HCT116 (cell line): ENCODE data around the gene TMEM151A. TPM values are rescaled to one million over a fixed set of nuclear protein-coding genes. Genes with fewer than 3 reads are reported as not detected.

Experiments
- ATAC-seq: fragments of 200-7000 bp; cut with Tn5 transposase; 2 replicates; pipeline ENCODE4 v1.9.1; 2020; ENCODE audit warnings: mild to moderate bottlenecking, moderate library complexity
- BruUV-seq: library from RNA; stranded (reverse); fragments of 400-500 nt; replicated peaks from 2 replicates; lab custom pipeline; 2021; lab: Mats Ljungman, UMichigan
- CTCF ChIA-PET: fragments of 300-600 bp; sonication (Branson Sonifier 250); formaldehyde crosslinking; loops from one replicate; lab custom pipeline; 2021; ENCODE audit warnings: antibody characterized with exemption; lab: Charles Lee
- POLR2A ChIA-PET: fragments of 300-600, 350-600 bp; sonication (Branson Sonifier 250); formaldehyde crosslinking; loops from one replicate; lab custom pipeline; 2021; ENCODE audit warnings: antibody characterized with exemption; lab: Charles Lee
- RAD21 ChIA-PET, 2 experiments: fragments of 300-600 bp; sonication (Branson Sonifier 250); formaldehyde crosslinking; loops; one replicate each; lab custom pipeline; 2023; ENCODE audit warnings: low total read pairs in 2 of 2; ENCODE audit not compliant: uncharacterized antibody in 2 of 2, unreplicated experiment in 2 of 2, low non-redundant PET in 1 of 2; lab: Charles Lee
- DNase-seq: peaks from one replicate; pipeline ENCODE4 v3.0.0-alpha.2; 2010; ENCODE audit warnings: low read depth, low spot score
- H2AFZ ChIP-seq: fragments of 200-600 bp; shearing (Covaris generic), sonication (generic); 2 replicates; pipeline ENCODE4 v1.6.1; 2017; ENCODE audit warnings: low read depth, mixed run types, mixed read lengths, antibody characterized with exemption, low read length; ENCODE audit not compliant: poor library complexity, severe bottlenecking
- H3K27ac ChIP-seq: 2 replicates; pipeline ENCODE4 v1.5.1; 2012; ENCODE audit warnings: low read depth, low read length
- H3K27me3 ChIP-seq: fragments of 200-600 bp; sonication (generic); 2 replicates; pipeline ENCODE4 v1.6.1; 2016; ENCODE audit warnings: mixed run types, low read length, mixed read lengths; ENCODE audit not compliant: insufficient read depth
- H3K36me3 ChIP-seq, 2 experiments: fragments of 200-500 bp in 1 of 2; fragments of 200-600 bp in 1 of 2; sonication (Bioruptor generic) in 1 of 2; sonication (generic) in 1 of 2; 2 replicates each; pipeline versions ENCODE4 v1.5.1 to v1.6.1; 2014 to 2016; ENCODE audit warnings: low read length in 2 of 2, inconsistent platforms in 1 of 2, mixed read lengths in 1 of 2, mixed run types in 1 of 2; ENCODE audit not compliant: insufficient read depth in 2 of 2, control insufficient read depth in 1 of 2
- H3K4me1 ChIP-seq, 2 experiments: fragments of 200-600 bp in 1 of 2; sonication (generic) in 1 of 2; 2 replicates each; pipeline versions ENCODE4 v1.5.1 to v1.6.1; 2012 to 2017; ENCODE audit warnings: low read length in 2 of 2, inconsistent platforms in 1 of 2, mild to moderate bottlenecking in 1 of 2, mixed read lengths in 1 of 2, mixed run types in 1 of 2, moderate library complexity in 1 of 2; ENCODE audit not compliant: insufficient read depth in 2 of 2, control insufficient read depth in 1 of 2
- H3K4me2 ChIP-seq: fragments of 200-600 bp; sonication (generic); 2 replicates; pipeline ENCODE4 v1.6.1; 2017; ENCODE audit warnings: mixed run types, low read length, mixed read lengths
- H3K4me3 ChIP-seq, 2 experiments: fragments of 200-600 bp in 1 of 2; sonication (generic) in 1 of 2; replicated peaks in 1 of 2; 2 replicates each; pipeline ENCODE4 v1.5.1; 2011 to 2016; ENCODE audit warnings: low read length in 2 of 2, control low read depth in 1 of 2, low read depth in 1 of 2, mild to moderate bottlenecking in 1 of 2, mixed read lengths in 1 of 2, mixed run types in 1 of 2
- H3K79me2 ChIP-seq: fragments of 200-600 bp; sonication (generic); 2 replicates; pipeline ENCODE4 v1.6.1; 2017; ENCODE audit warnings: mild to moderate bottlenecking, mixed run types, low read length, moderate library complexity, mixed read lengths; ENCODE audit not compliant: insufficient read depth
- H3K9ac ChIP-seq: fragments of 200-600 bp; sonication (generic); 2 replicates; pipeline ENCODE4 v1.6.1; 2016; ENCODE audit warnings: low read length, mixed read lengths
- H3K9me2 ChIP-seq: fragments of 200-600 bp; sonication (generic), shearing (Covaris generic); 2 replicates; pipeline ENCODE4 v1.6.1; 2017; ENCODE audit warnings: mixed run types, mild to moderate bottlenecking, moderate library complexity; ENCODE audit not compliant: insufficient read depth
- H3K9me3 ChIP-seq, 2 experiments: fragments of 200-500 bp in 1 of 2; fragments of 200-600 bp in 1 of 2; sonication (Bioruptor generic) in 1 of 2; sonication (generic) in 1 of 2; 2 replicates each; pipeline ENCODE4 v1.6.1; 2014 to 2017; ENCODE audit warnings: low read length in 2 of 2, mixed read lengths in 2 of 2, inconsistent platforms in 1 of 2, low read depth in 1 of 2, mild to moderate bottlenecking in 1 of 2, mixed run types in 1 of 2, moderate library complexity in 1 of 2; ENCODE audit not compliant: control insufficient read depth in 1 of 2, insufficient read depth in 1 of 2
- H4K20me1 ChIP-seq: fragments of 200-600 bp; sonication (generic), shearing (Covaris generic); 2 replicates; pipeline ENCODE4 v1.6.1; 2017; ENCODE audit warnings: mixed run types, mild to moderate bottlenecking, moderate library complexity; ENCODE audit not compliant: insufficient read depth
- CBX3 ChIP-seq: IDR thresholded peaks from 2 replicates; pipeline ENCODE4 v1.6.1; 2012; ENCODE audit warnings: low read depth
- ELF1 ChIP-seq: IDR thresholded peaks from 2 replicates; pipeline ENCODE4 v1.6.1; 2012; ENCODE audit warnings: low read depth, borderline replicate concordance
- EZH2 ChIP-seq: fragments of 200-600 bp; sonication (generic); IDR thresholded peaks from 2 replicates; pipeline ENCODE4 v1.6.1; 2017; ENCODE audit warnings: antibody characterized with exemption, mixed run types
- EZH2phosphoT487 ChIP-seq: fragments of 200-600 bp; IDR thresholded peaks from 2 replicates; pipeline ENCODE4 v1.6.1; 2018; ENCODE audit warnings: antibody characterized with exemption, borderline replicate concordance
- SIN3A ChIP-seq: IDR thresholded peaks from 2 replicates; pipeline ENCODE4 v1.6.1; 2012; ENCODE audit warnings: low read depth
- SP1 ChIP-seq: IDR thresholded peaks from 2 replicates; pipeline ENCODE4 v1.6.1; 2012; ENCODE audit warnings: low read depth
- SRF ChIP-seq: IDR thresholded peaks from 2 replicates; pipeline ENCODE4 v1.6.1; 2012; ENCODE audit warnings: low read depth
- ZNF274 ChIP-seq: fragments of 200-500 bp; sonication (Bioruptor generic); IDR thresholded peaks from 2 replicates; pipeline ENCODE4 v1.6.1; 2014; ENCODE audit warnings: mild to moderate bottlenecking, low read depth, low read length, inconsistent platforms
- intact Hi-C: fragments of 100-400 bp; cut with micrococcal nuclease; formaldehyde crosslinking; loops from 2 replicates; pipeline ENCODE4 v1.10.0; 2022
- total RNA-seq: library from RNA; stranded (reverse); gene quantifications from one replicate; pipeline ENCODE4 v1.2.1, GENCODE V29; 2021; ENCODE audit not compliant: unreplicated experiment
- TF ChIP-seq, protein P1 (sequence below): IDR thresholded peaks from 2 replicates; pipeline ENCODE4 v1.6.1; 2012
- TF ChIP-seq, protein P2 (sequence below), 3 experiments: fragments of 200-600 bp in 1 of 3; sonication (generic) in 1 of 3; IDR thresholded peaks in 2 of 3; conservative IDR thresholded peaks in 1 of 3; 2 replicates each; pipeline ENCODE4 v1.5.1; 2012 to 2017; ENCODE audit warnings: low read depth in 2 of 3, low read length in 2 of 3, antibody characterized with exemption in 1 of 3, borderline replicate concordance in 1 of 3, control low read depth in 1 of 3, mild to moderate bottlenecking in 1 of 3, mixed read lengths in 1 of 3, mixed run types in 1 of 3, moderate library complexity in 1 of 3; ENCODE audit not compliant: insufficient read depth in 1 of 3

The TMEM151A gene
- total RNA-seq, 1 experiment from 2014 or later: 5.9 TPM

DNA sequence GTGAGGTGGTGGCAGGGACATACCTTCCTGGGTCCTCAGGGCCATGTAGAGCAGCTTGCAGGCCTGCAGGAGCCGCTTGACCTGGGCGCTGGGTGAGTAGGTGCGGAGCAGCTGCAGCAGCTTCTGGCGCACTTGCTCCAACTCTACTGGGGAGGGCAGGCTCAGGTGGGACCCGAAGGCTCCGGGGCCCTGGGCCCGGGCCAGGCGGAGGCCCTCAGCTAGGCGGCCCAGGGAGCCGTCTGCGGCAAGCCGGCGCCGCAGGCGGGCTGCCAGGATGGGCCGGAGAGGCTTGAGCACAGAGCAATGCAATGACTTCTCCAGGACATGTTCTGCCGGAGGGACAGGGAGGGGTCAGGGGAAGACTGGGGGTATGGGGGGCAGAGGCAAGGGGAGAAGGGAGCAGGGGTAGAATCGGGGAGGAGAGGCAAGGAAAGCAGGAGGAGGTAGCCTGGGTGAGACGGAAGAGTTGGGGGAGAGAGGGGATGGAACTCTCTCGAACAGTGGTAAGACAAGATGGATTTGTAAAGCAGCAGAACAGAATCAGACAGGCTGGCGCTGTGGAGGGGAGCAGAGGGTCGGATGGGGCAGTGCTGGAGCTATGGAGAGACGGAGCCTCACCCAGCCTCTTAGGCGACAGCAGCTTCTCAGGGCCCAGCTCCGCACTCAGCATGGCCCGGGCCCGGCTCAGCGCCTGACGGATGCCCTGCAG, 42.4 kb downstream of the TMEM151A start:
- Histone ChIP-seq H3K27me3 (no peaks in the 10 kb centered on the region), H3K4me3 (no peak overlapping the region), H3K79me2 (peaks cover 16% of the 10 kb centered on the region; the same call in 1 of the 2 replicates), H4K20me1 (no peaks in the 10 kb centered on the region), H3K9ac (no peak overlapping the region), H3K9me3 (no peaks in the 10 kb centered on the region), H3K27ac (peak overlapping the region; percentile 89; the same call in 1 of the 2 replicates), H3K36me3 (peaks cover 3 to 16% of the 10 kb centered on the region in 2 experiments; a peak in 3 of 4 replicates), H2AFZ (no peak overlapping the region), H3K4me2 (no peak overlapping the region), H3K9me2 (no peaks in the 10 kb centered on the region), H3K4me1 (peaks cover 16 to 44% of the 10 kb centered on the region in 2 experiments)
- DNase-seq (no peak), ATAC-seq (no peak)
- no peak for TF ChIP-seq EZH2phosphoT487
- TF ChIP-seq SIN3A: no peak
- TF ChIP-seq ELF1: no peak
- no peak for TF ChIP-seq SRF
- intact Hi-C loops: no loop called here
- ChIA-PET RAD21 (no interaction called here), POLR2A (interaction anchor here (2.3 kb wide), 1 partner anchor 22 kb away, joined by 16 read pairs; no protein-coding TSS in a partner anchor), CTCF (interaction anchor here (0.7 to 2.6 kb wide), 2 partner anchors 21 to 22 kb away, joined by 3 to 19 read pairs; no protein-coding TSS in a partner anchor)
- BruUV-seq: no TSS peak

DNA sequence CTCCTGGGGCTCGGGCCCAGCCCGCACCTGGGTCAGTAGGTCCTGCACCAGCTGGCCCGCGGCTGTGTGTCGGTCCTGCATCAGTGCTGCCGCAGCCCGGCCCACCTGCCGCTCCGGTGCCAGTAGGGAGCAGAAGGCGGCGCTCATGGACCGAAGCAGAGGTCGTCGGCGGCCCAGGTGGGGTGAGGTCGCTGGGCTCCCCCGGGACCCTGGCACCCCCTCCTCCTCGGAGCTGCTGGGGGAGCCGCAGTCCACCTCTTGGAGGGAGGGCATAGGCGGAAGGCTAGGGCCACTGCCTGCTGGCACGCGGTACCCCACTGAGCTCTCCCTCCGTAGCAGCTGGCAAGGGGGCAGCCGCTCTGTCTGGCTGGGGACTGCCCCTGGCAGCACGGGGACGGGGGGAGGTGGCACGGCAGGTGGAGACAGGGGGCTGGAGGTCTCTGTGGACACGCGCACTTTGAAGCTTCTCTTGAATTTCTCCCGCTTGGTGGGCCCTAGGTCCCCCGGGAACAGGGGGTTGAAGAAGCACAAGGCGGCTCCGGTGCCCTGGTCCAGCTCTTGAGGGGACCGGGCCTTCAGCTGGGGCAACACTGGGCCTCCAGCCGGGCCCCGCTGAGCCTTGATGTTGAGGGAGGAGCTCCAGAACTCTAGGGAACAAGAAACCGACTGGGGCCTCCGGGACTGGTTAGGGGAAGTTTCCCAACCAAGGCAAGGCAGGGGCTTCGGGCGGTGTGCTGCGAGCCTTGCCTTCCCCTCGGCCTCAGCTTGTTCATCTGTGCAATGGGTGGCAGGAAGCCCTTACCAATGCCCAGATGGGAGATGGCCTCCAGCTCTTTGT, 43.1 kb downstream of the TMEM151A start:
- no peaks in the 10 kb centered on the region for H3K9me2 ChIP-seq
- DNase-seq (no peak), ATAC-seq (no peak)
- H3K27me3 ChIP-seq: no peaks in the 10 kb centered on the region
- no peaks in the 10 kb centered on the region for H4K20me1 ChIP-seq
- no peak overlapping the region for H2AFZ ChIP-seq
- H3K9ac ChIP-seq: peak overlapping the region; percentile 95
- H3K27ac ChIP-seq: peak overlapping the region; percentile 89
- H3K9me3 ChIP-seq: no peaks in the 10 kb centered on the region
- H3K36me3 ChIP-seq: peaks cover 3 to 16% of the 10 kb centered on the region in 2 experiments; a peak in 3 of 4 replicates
- RAD21 ChIA-PET: interaction anchor here (2.0 to 2.2 kb wide), 2 partner anchors 23 kb away, joined by 12 to 17 read pairs; no protein-coding TSS in a partner anchor
- CTCF ChIA-PET: interaction anchor here (1.7 to 2.6 kb wide), 2 partner anchors 23 to 54 kb away, joined by 6 to 19 read pairs; no protein-coding TSS in a partner anchor
- POLR2A ChIA-PET: interaction anchor here (0.8 to 2.3 kb wide), 3 partner anchors 10 to 145 kb away, joined by 3 to 16 read pairs (median 7); partner anchors contain the start of genes BRMS1 and DPP3
- H3K79me2 ChIP-seq: peaks cover 16% of the 10 kb centered on the region; the same call in 1 of the 2 replicates
- BruUV-seq: no TSS peak
- peak overlapping the region; percentile 70 to 77 for H3K4me3 ChIP-seq
- peaks cover 16 to 42% of the 10 kb centered on the region in 2 experiments for H3K4me1 ChIP-seq
- intact Hi-C loops: no loop called here
- H3K4me2 ChIP-seq: peak overlapping the region; percentile 95
- TF ChIP-seq CBX3 (no peak), ZNF274 (no peak), SIN3A (no peak), SP1 (no peak), ELF1 (no peak), EZH2 (no peak)
- TF ChIP-seq, protein P1, sequence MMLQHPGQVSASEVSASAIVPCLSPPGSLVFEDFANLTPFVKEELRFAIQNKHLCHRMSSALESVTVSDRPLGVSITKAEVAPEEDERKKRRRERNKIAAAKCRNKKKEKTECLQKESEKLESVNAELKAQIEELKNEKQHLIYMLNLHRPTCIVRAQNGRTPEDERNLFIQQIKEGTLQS: no peak
- TF ChIP-seq, protein P2, sequence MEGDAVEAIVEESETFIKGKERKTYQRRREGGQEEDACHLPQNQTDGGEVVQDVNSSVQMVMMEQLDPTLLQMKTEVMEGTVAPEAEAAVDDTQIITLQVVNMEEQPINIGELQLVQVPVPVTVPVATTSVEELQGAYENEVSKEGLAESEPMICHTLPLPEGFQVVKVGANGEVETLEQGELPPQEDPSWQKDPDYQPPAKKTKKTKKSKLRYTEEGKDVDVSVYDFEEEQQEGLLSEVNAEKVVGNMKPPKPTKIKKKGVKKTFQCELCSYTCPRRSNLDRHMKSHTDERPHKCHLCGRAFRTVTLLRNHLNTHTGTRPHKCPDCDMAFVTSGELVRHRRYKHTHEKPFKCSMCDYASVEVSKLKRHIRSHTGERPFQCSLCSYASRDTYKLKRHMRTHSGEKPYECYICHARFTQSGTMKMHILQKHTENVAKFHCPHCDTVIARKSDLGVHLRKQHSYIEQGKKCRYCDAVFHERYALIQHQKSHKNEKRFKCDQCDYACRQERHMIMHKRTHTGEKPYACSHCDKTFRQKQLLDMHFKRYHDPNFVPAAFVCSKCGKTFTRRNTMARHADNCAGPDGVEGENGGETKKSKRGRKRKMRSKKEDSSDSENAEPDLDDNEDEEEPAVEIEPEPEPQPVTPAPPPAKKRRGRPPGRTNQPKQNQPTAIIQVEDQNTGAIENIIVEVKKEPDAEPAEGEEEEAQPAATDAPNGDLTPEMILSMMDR (IDR thresholded peaks at IDR 0.05 in 2 of 3, conservative IDR thresholded peaks at IDR 0.05 in 1 of 3; ENCODE audit: borderline replicate concordance in 1 of 3, insufficient read depth in 1 of 3, low read depth in 2 of 3, low read length in 2 of 3): no peak
